Natural killer cell treated with Interleukin-12 subunit alpha and Interleukin-12 subunit beta and Interleukin-15 and Interleukin-18, amount 100 ng/mL, for 72 hours (primary cell): ENCODE results near the gene SNAI1. TPM values are rescaled to one million over a fixed set of nuclear protein-coding genes. Genes with fewer than 3 reads are reported as not detected.
"Not testable (repeated sequence)": the region's sequence is repeated elsewhere in the genome, so short reads cannot be mapped to it uniquely, and the experiment has no call there.

Experiments
- ATAC-seq, 2 donors: fragments of 150-1000 bp; cut with Tn5 transposase in 1 of 2; sonication (Bioruptor Pico), chemical (Tn5 transposase) in 1 of 2; 2 replicates each; pipeline ENCODE4 v1.10.0; 2021
- DNase-seq: peaks from one replicate; pipeline ENCODE4 v3.0.0; 2022; ENCODE audit warnings: low spot score
- H3K27ac Mint-ChIP-seq, 2 donors: 1 replicate in 1 of 2; 2 replicates in 1 of 2; pipeline ENCODE4 v1.8.0; 2022; ENCODE audit warnings: mixed read lengths in 2 of 2, mild to moderate bottlenecking in 1 of 2, moderate library complexity in 1 of 2
- H3K27me3 Mint-ChIP-seq, 2 donors: 1 replicate in 1 of 2; 2 replicates in 1 of 2; pipeline ENCODE4 v1.8.0; 2022; ENCODE audit warnings: mixed read lengths in 2 of 2
- H3K36me3 Mint-ChIP-seq: one replicate; pipeline ENCODE4 v1.8.0; 2022; ENCODE audit warnings: mixed read lengths
- H3K4me1 Mint-ChIP-seq, 2 donors: 1 replicate in 1 of 2; 2 replicates in 1 of 2; pipeline ENCODE4 v1.8.0; 2022; ENCODE audit warnings: low read depth in 2 of 2, mixed read lengths in 2 of 2, mild to moderate bottlenecking in 1 of 2
- H3K4me3 Mint-ChIP-seq: one replicate; pipeline ENCODE4 v1.8.0; 2022; ENCODE audit warnings: mixed read lengths
- H3K9me3 Mint-ChIP-seq: 2 replicates; pipeline ENCODE4 v1.8.0; 2022; ENCODE audit warnings: mixed read lengths
- total RNA-seq, 2 donors: library from RNA; stranded (reverse); gene quantifications; one replicate each; pipeline ENCODE4 v1.2.3, GENCODE V29; 2022

Gene SNAI1
- total RNA-seq, 2 donors from 2014 or later: 0.71 to 1.3 TPM

GRCh38 chr20:49973981-49974380, 8.8 kb upstream of the SNAI1 start:
- Mint-ChIP-seq H3K27me3 (peaks cover 0 to 7% of the 10 kb centered on the region in 2 donors), H3K4me1 (peaks cover 0 to 4% of the 10 kb centered on the region in 2 donors), H3K4me3 (no peak overlapping the region), H3K27ac (no peak overlapping the region), H3K36me3 (no peaks in the 10 kb centered on the region), H3K9me3 (no peaks in the 10 kb centered on the region)
- DNase-seq (no peak), ATAC-seq (no peak)

DNA sequence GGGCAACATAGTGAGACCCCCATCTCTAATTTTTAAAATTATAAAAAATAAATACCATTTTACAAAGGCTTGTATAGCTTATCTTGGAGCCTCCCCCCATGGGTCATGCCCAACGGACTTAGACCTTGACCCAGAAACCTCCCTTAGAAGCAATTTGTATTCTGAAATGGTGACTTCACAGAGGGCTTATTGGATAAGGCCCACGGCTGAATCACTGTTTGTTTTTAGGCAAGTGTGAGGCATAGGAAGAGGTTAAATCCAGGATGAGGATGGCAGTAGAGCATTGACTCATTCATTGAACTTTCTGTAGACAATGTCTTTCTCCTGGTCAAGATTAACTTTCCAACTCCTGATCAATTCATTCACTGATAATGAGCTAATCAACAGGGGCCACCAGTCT, 6.2 kb upstream of the SNAI1 start:
- H3K4me1 Mint-ChIP-seq: peaks cover 0 to 4% of the 10 kb centered on the region in 2 donors
- no peaks in the 10 kb centered on the region for H3K36me3 Mint-ChIP-seq
- no peak overlapping the region for H3K4me3 Mint-ChIP-seq
- H3K27me3 Mint-ChIP-seq: peaks cover 3 to 7% of the 10 kb centered on the region in 2 donors
- DNase-seq (no peak), ATAC-seq (no peak)
- no peak overlapping the region for H3K27ac Mint-ChIP-seq
- H3K9me3 Mint-ChIP-seq: no peaks in the 10 kb centered on the region

GRCh38 chr20:49977740-49978139, 5.0 kb upstream of the SNAI1 start:
- H3K27me3 Mint-ChIP-seq, H3K4me3 Mint-ChIP-seq, H3K27ac Mint-ChIP-seq: not testable (repeated sequence)

GRCh38 chr20:49978685-49979029, 4.1 kb upstream of the SNAI1 start:
- DNase-seq: no peak
- peaks cover 3 to 7% of the 10 kb centered on the region in 2 donors for H3K27me3 Mint-ChIP-seq
- no peak overlapping the region for H3K4me3 Mint-ChIP-seq
- H3K4me1 Mint-ChIP-seq: peaks cover 6 to 17% of the 10 kb centered on the region in 2 donors
- ATAC-seq: no peak
- no peak overlapping the region for H3K27ac Mint-ChIP-seq
- H3K9me3 Mint-ChIP-seq: no peaks in the 10 kb centered on the region
- no peaks in the 10 kb centered on the region for H3K36me3 Mint-ChIP-seq

More at GRCh38 chr20:49977740-49978139, 5.0 kb upstream of the SNAI1 start:
- ATAC-seq, H3K36me3 Mint-ChIP-seq, DNase-seq, H3K9me3 Mint-ChIP-seq, H3K4me1 Mint-ChIP-seq: not testable (repeated sequence)

DNA sequence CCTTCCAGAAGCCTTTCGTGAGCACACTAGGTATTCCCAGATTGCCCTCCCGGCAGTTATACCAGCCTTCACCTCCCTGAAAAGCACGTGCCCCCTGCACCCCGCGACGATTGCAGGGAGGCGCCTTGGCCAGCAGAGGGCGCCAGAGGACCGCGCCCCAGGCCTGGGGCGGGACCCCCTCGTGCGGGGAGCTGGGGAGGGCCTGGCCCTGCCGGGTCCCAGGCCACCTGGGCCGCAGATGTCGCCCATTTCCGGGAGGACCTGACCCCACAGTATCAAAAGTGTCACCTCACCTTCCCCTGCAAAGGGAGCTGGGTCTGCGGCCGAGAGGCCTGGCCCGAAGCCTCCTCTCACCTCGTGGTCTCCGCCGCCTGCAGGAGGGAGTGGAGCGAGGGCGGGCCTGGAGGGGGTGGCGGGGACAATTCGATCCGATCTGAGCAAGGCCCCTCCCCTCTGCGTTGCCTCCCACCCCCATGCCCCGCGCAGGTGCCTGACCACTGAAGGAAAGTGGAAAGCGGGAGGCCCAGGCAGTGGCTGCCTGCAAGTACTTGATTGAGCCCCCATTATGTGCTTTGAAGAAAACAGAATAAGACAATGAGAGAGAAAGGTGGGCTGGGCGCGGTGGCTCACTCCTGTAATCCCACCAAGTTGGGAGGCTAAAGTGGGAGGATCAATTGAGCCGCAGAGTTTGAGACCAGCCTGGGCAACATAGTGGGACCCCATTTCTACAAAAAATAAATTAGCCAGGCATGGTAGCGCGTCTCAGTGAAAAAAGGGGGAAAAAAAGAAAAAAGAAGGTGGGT, 3.5 kb upstream of the SNAI1 start:
- H3K36me3 Mint-ChIP-seq: no peaks in the 10 kb centered on the region
- DNase-seq: no peak
- no peak overlapping the region for H3K4me3 Mint-ChIP-seq
- peaks cover 6 to 17% of the 10 kb centered on the region in 2 donors for H3K4me1 Mint-ChIP-seq
- ATAC-seq: peak; percentile 67
- peaks cover 4 to 7% of the 10 kb centered on the region in 2 donors for H3K27me3 Mint-ChIP-seq
- no peaks in the 10 kb centered on the region for H3K9me3 Mint-ChIP-seq
- no peak overlapping the region for H3K27ac Mint-ChIP-seq

- no peak overlapping the region for H3K4me3 Mint-ChIP-seq
- peak overlapping the region in 1 of 2 donors; percentile 29 for H3K27ac Mint-ChIP-seq
- H3K27me3 Mint-ChIP-seq: peaks cover 4 to 7% of the 10 kb centered on the region in 2 donors
- peaks cover 6 to 17% of the 10 kb centered on the region in 2 donors for H3K4me1 Mint-ChIP-seq
- ATAC-seq (no peak), DNase-seq (no peak)
- no peaks in the 10 kb centered on the region for H3K36me3 Mint-ChIP-seq
- no peaks in the 10 kb centered on the region for H3K9me3 Mint-ChIP-seq
Observed at GRCh38 chr20:49980140-49981008, 2.4 kb upstream of the SNAI1 start.

DNA sequence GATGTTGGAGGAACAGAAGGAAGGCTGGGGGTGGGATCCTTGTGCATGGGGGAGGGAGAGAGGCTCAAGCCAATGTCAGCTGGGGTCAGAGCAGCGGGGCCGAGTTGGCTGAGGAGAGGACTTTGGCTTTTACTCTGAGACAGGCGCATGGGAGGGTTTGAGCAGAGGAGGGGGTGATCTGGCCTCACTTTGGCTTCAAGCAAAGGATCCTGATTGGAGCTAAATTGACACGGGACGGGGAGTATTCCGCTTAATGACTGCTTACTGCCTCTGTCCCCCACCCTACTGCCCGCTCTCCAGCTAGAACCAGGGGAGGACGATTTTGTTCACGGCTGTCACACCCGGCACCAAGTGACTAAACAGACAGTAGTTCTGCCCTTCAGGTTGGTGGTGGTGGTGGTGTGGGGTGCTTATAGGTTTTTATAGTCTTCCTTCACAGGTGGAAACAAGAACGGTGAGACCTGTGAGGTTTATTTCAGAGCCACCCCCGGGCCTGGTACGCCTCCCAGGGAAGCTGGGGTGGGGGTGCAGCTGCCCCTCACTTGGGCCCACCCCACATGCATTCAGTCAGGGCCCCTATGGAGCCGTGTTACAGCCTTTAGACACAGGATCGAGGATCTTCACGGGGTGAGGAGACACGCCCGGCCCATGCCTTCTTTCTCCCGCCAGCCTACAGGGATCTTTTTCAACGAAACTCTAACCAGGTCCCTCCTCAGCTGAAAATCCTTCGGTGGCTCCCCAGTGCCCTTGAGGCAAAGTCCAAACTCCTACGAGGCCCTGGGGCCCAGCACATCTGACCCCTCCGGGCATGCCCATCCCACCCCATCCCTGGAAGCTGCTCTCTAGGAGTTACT, 1.3 kb upstream of the SNAI1 start:
- H3K36me3 Mint-ChIP-seq: no peaks in the 10 kb centered on the region
- H3K27ac Mint-ChIP-seq: no peak overlapping the region
- no peak for DNase-seq
- peaks cover 4 to 7% of the 10 kb centered on the region in 2 donors for H3K27me3 Mint-ChIP-seq
- no peak for ATAC-seq
- peaks cover 6 to 17% of the 10 kb centered on the region in 2 donors for H3K4me1 Mint-ChIP-seq
- H3K9me3 Mint-ChIP-seq: no peaks in the 10 kb centered on the region
- H3K4me3 Mint-ChIP-seq: peak overlapping the region; percentile 45

DNA sequence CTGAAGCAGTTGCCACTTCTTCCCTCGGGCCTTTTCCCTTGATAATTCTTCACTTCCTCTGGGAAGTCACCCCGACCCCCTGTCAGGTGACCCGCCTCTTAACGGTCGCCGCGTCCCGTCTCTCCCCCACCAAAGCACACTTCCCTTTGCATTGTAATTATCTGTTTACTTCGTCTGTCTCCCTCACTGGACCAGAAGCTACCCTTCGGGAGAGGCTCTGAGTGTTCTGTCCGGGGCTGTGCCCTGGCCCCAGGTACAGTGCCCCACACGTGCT, 771 bp upstream of the SNAI1 start:
- H3K4me1 Mint-ChIP-seq: peaks cover 6 to 17% of the 10 kb centered on the region in 2 donors
- peak overlapping the region; percentile 45 for H3K4me3 Mint-ChIP-seq
- H3K27me3 Mint-ChIP-seq: peaks cover 1 to 4% of the 10 kb centered on the region in 2 donors
- DNase-seq (no peak), ATAC-seq (no peak)
- H3K36me3 Mint-ChIP-seq: no peaks in the 10 kb centered on the region
- H3K9me3 Mint-ChIP-seq: no peaks in the 10 kb centered on the region
- H3K27ac Mint-ChIP-seq: no peak overlapping the region

- H3K4me1 Mint-ChIP-seq: peaks cover 6 to 17% of the 10 kb centered on the region in 2 donors
- no peaks in the 10 kb centered on the region for H3K36me3 Mint-ChIP-seq
- peak in 1 of 2 donors; percentile 19 for ATAC-seq
- no peak for DNase-seq
- peak overlapping the region; percentile 42 for H3K4me3 Mint-ChIP-seq
- no peaks in the 10 kb centered on the region for H3K9me3 Mint-ChIP-seq
- no peak overlapping the region for H3K27ac Mint-ChIP-seq
- peaks cover 0 to 4% of the 10 kb centered on the region in 2 donors for H3K27me3 Mint-ChIP-seq
Observed at GRCh38 chr20:49983123-49983847, 505 bp downstream of the SNAI1 start.

DNA sequence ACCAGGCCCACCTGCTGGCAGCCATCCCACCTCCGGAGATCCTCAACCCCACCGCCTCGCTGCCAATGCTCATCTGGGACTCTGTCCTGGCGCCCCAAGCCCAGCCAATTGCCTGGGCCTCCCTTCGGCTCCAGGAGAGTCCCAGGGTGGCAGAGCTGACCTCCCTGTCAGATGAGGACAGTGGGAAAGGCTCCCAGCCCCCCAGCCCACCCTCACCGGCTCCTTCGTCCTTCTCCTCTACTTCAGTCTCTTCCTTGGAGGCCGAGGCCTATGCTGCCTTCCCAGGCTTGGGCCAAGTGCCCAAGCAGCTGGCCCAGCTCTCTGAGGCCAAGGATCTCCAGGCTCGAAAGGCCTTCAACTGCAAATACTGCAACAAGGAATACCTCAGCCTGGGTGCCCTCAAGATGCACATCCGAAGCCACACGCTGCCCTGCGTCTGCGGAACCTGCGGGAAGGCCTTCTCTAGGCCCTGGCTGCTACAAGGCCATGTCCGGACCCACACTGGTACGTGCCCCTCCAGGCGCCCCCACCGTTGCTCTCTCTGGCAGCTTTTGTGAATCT, 1.1 kb downstream of the SNAI1 start:
- Mint-ChIP-seq H3K4me1 (peaks cover 6 to 13% of the 10 kb centered on the region in 2 donors), H3K4me3 (peak overlapping the region; percentile 42), H3K36me3 (no peaks in the 10 kb centered on the region), H3K9me3 (no peaks in the 10 kb centered on the region), H3K27ac (no peak overlapping the region), H3K27me3 (peaks cover 0 to 4% of the 10 kb centered on the region in 2 donors)
- DNase-seq (no peak), ATAC-seq (no peak)

- Mint-ChIP-seq H3K4me1 (peaks cover 6 to 13% of the 10 kb centered on the region in 2 donors), H3K27me3 (peaks cover 0 to 4% of the 10 kb centered on the region in 2 donors), H3K4me3 (no peak overlapping the region), H3K27ac (no peak overlapping the region), H3K9me3 (no peaks in the 10 kb centered on the region), H3K36me3 (no peaks in the 10 kb centered on the region)
- no peak for DNase-seq
- ATAC-seq: no peak
Observed at GRCh38 chr20:49984426-49985153, 1.8 kb downstream of the SNAI1 start.

GRCh38 chr20:49985157-49985556, 2.4 kb downstream of the SNAI1 start:
- peaks cover 0 to 6% of the 10 kb centered on the region in 2 donors for H3K27me3 Mint-ChIP-seq
- DNase-seq (no peak), ATAC-seq (no peak)
- H3K27ac Mint-ChIP-seq: no peak overlapping the region
- H3K4me1 Mint-ChIP-seq: peaks cover 6 to 13% of the 10 kb centered on the region in 2 donors
- no peaks in the 10 kb centered on the region for H3K9me3 Mint-ChIP-seq
- no peak overlapping the region for H3K4me3 Mint-ChIP-seq
- no peaks in the 10 kb centered on the region for H3K36me3 Mint-ChIP-seq
